ENCODE results near the gene KLK10.

Gene KLK10, protein sequence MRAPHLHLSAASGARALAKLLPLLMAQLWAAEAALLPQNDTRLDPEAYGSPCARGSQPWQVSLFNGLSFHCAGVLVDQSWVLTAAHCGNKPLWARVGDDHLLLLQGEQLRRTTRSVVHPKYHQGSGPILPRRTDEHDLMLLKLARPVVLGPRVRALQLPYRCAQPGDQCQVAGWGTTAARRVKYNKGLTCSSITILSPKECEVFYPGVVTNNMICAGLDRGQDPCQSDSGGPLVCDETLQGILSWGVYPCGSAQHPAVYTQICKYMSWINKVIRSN

GRCh38 chr19:51019544-51019925, at the start of gene KLK10:
TSS of gene KLK10 (minus strand) at chr19:51019709. CDS start at chr19:51019130, 579 bp downstream.
- TF ChIP-seq, protein P1, sequence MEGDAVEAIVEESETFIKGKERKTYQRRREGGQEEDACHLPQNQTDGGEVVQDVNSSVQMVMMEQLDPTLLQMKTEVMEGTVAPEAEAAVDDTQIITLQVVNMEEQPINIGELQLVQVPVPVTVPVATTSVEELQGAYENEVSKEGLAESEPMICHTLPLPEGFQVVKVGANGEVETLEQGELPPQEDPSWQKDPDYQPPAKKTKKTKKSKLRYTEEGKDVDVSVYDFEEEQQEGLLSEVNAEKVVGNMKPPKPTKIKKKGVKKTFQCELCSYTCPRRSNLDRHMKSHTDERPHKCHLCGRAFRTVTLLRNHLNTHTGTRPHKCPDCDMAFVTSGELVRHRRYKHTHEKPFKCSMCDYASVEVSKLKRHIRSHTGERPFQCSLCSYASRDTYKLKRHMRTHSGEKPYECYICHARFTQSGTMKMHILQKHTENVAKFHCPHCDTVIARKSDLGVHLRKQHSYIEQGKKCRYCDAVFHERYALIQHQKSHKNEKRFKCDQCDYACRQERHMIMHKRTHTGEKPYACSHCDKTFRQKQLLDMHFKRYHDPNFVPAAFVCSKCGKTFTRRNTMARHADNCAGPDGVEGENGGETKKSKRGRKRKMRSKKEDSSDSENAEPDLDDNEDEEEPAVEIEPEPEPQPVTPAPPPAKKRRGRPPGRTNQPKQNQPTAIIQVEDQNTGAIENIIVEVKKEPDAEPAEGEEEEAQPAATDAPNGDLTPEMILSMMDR (IDR thresholded peaks at IDR 0.05; ENCODE audit: low read depth, low read length) = no peak
- no peak within 1 kb of the TSS for H3K4me3 ChIP-seq (ENCODE audit: low read depth, low read length)

DNA sequence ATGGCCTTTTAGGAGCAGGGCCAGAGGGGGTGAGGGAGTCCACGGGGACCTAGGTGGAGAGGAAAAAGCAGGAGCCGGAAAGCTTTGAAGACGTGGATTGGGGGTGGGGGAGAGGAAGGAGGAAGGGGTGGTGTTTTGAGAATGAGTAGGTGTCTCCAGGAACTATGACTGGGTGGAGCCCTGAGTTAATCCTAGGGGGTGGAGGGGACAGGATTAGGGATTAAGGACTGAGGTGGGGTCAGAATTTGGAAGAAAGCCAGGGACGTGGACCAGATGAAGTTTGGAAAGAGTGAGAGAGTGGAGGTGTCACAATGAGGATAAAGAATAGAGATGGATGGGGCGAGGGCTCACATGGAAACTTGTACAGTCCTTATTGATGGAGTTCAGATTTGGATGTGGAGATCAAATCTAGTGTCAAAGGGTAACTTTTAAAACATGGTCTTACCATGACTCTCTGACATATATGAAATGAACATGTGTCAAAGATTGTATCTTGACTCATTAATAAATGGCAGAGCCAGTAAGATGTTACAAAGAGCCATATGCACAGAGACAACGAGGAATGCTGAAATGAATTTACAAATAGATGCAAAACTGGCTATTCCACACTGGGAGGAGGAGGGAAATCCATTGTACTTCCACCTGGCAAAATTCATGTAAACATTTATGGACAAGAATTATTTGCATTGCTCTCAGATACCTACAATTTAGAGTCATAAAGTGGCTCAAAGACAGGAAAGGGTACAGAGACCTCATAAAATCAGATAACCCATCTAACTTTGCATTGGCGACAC, 47.1 kb upstream of the KLK10 start:
- no peak overlapping the region for H3K4me3 ChIP-seq (ENCODE audit: low read depth, low read length)
- TF ChIP-seq, protein P1 (IDR thresholded peaks at IDR 0.05; ENCODE audit: low read depth, low read length) = no peak

DNA sequence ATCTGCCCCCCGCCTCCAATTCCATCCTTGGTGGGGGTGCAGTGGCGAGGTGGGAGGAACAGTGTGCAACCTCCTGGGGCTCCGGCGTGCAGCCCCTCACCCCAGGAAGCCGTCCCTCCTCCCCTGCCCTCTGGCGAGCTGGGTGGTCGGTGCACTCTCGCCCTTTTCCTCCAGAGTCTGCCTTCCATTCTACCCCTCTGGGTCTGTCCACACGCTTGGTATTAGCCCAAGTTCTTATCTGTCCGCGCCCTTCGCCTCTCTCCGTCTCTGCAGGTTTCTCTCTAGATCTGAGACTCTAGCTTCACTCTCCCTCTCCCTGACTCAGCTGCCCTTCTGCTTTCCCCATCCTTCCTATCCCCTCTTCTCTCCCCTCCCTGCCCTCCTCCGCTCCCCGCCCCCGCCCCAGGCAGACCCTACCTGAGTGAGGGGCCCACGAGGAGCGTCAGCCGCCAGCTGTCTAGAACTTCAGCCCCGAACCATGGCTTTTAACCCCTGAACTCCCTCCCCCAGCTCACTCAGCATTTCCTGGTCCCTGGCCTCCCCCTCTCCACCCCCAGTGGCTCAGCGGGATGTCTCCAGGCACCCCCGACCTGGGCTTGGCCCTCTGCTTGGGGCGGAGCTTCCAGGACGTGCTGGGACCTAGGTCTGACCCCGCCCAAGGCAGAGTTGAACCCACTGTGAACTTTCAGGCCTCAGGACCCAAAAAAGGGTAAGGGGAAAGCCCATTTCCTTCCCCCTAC, 45.9 kb upstream of the KLK10 start:
- H3K4me3 ChIP-seq (ENCODE audit: low read depth, low read length) = no peak overlapping the region
- TF ChIP-seq, protein P1 (IDR thresholded peaks at IDR 0.05; ENCODE audit: low read depth, low read length) = no peak

DNA sequence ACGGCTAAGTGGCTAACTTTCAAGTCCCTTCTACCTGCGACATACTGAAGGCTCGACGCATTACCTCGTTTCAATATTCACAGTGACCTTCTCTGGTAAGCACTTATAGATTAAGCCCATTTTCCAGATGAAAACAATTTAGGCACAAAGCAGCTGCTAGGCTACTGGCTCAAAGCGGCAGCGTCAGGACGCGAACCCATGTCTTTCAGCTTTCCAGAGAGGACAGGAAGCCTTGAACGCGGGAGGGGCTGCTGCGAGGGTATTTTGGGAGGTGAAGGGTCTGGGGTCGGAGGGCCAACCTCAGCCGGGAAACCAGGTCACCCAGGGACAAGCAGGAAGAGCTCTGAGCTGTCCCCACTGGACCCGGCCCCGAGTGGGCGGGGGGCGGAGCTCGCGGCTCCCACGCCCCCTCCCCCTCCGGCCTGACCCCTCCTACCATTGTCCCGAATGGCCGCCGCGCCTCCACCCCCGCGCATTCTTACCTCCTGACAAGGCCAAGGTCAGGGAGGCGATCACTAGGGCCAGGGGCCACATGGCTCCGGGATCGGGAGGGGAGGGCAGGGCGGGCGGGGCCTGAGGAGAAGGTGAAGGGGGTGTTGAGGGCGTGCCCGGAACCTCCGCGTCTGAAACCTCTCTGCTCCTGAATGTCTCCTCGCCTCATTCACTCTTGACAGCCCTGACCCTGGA, 45.2 kb upstream of the KLK10 start, which contains the start of gene KLK13:
KLK13 (minus strand) TSS at position 559 of the 687 bp plus-strand sequence; CDS start at position 534, 25 bp downstream.
- TF ChIP-seq, protein P1 (IDR thresholded peaks at IDR 0.05; ENCODE audit: low read depth, low read length) = no peak
- no peak within 1 kb of the TSS for H3K4me3 ChIP-seq (ENCODE audit: low read depth, low read length)

- TF ChIP-seq, protein P1 (IDR thresholded peaks at IDR 0.05; ENCODE audit: low read depth, low read length) = no peak
Measured at GRCh38 chr19:51063664-51064063, 44.2 kb upstream of the KLK10 start.

DNA sequence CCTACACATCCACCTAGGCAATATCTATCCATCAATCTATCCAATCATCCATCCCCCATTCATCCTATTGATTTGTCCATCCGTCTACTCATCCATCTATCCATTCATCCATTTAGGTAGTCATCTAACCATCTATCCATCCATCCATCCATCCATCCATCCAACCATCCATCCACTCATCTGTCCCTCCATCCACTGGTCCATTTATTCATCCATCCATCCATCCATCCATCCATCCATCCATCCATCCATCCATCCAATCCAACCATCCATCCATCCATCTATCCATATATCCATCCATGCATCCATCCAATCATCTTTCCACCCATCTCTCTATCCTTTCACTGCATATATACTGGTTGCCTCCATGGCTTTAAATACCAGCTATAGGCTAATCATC, 41.5 kb upstream of the KLK10 start:
- no peak overlapping the region for H3K4me3 ChIP-seq (ENCODE audit: low read depth, low read length)
- TF ChIP-seq, protein P1 (IDR thresholded peaks at IDR 0.05; ENCODE audit: low read depth, low read length) = no peak

More at GRCh38 chr19:51063664-51064063, 44.2 kb upstream of the KLK10 start:
- H3K4me3 ChIP-seq (ENCODE audit: low read depth, low read length) = no peak overlapping the region

All from WI38 (cell line).